GM19463 (cell line): ENCODE data around the gene RNF186.

Experiments used
- ATAC-seq: cut with Tn5 transposase; IDR thresholded peaks from one replicate; pipeline ENCODE4 v1.9.1; 2021; ENCODE audit warnings: mild to moderate bottlenecking, moderate library complexity; ENCODE audit not compliant: unreplicated experiment

Gene RNF186

GRCh38 chr1:19768353-19769210 lies 46.5 kb downstream of the RNF186 start:
- ATAC-seq, result no peak

GRCh38 chr1:19765623-19766022 lies 49.5 kb downstream of the RNF186 start:
- no peak for ATAC-seq

GRCh38 chr1:19764848-19765247 lies 50.2 kb downstream of the RNF186 start:
- no peak for ATAC-seq
